Prostate gland (tissue), 2 donors: Measurements from ENCODE around the gene B4GALNT1. TPM values are rescaled to one million over a fixed set of nuclear protein-coding genes. Genes with fewer than 3 reads are reported as not detected.

Source experiments
- DNase-seq: peaks from one replicate; pipeline ENCODE4 v3.0.0-alpha.2; 2019; ENCODE audit warnings: low spot score
- H3K27ac ChIP-seq, 2 donors: fragments of 200-600 bp; sonication (generic); 2 replicates each; pipeline ENCODE4 v1.5.1; 2017 to 2019
- H3K27me3 ChIP-seq: fragments of 200-600 bp; sonication (generic); replicated peaks from 2 replicates; pipeline ENCODE4 v1.5.1; 2019; ENCODE audit not compliant: insufficient read depth
- H3K36me3 ChIP-seq, 2 donors: fragments of 200-600 bp; sonication (generic); 1 replicate in 1 of 2; 2 replicates in 1 of 2; pipeline versions ENCODE4 v1.5.1 to v1.8.1; 2017 to 2019
- H3K4me1 ChIP-seq: fragments of 200-600 bp; sonication (generic); replicated peaks from 2 replicates; pipeline ENCODE4 v1.5.1; 2019
- H3K4me3 ChIP-seq, 2 donors: fragments of 200-600 bp; sonication (generic); 2 replicates each; pipeline ENCODE4 v1.5.1; 2017 to 2019
- H3K9me3 ChIP-seq: fragments of 200-600 bp; sonication (generic); 2 replicates; pipeline ENCODE4 v1.5.1; 2017
- POLR2A ChIP-seq: fragments of 450-650 bp; IDR thresholded peaks from one replicate; pipeline ENCODE4 v1.6.1; 2016; ENCODE audit warnings: antibody characterized with exemption, mild to moderate bottlenecking
- POLR2AphosphoS5 ChIP-seq: sonication (generic); formaldehyde crosslinking; IDR thresholded peaks from one replicate; pipeline ENCODE4 v1.6.1; 2017; ENCODE audit warnings: antibody characterized with exemption
- WGBS: methylation state at CpG from one replicate; pipeline ENCODE4 v1.1.5; 2018; 5-methylcytosine and 5-hydroxymethylcytosine counted together
- intact Hi-C: fragments of 100-400 bp; cut with DNase I; formaldehyde crosslinking; loops from one replicate; pipeline ENCODE4 v1.14.2; 2022
- total RNA-seq, 2 donors: library from RNA; depleted of rRNA; stranded (reverse); fragments of >200 nt; gene quantifications; one replicate each; pipeline ENCODE4 v1.1.0, GENCODE V29; 2016
- TF ChIP-seq, protein P1 (sequence below), 4 experiments: fragments of 200-600 bp in 2 of 4; fragments of 450-650 bp in 2 of 4; sonication (generic) in 2 of 4; IDR thresholded peaks; 1 replicate in 3 of 4; 2 replicates in 1 of 4; pipeline ENCODE4 v1.5.1; 2016 to 2019; ENCODE audit warnings: antibody characterized with exemption in 4 of 4, mild to moderate bottlenecking in 2 of 4, moderate library complexity in 2 of 4

Gene B4GALNT1
- total RNA-seq, 2 donors from 2014 or later, result 2.2 to 6.7 TPM

DNA sequence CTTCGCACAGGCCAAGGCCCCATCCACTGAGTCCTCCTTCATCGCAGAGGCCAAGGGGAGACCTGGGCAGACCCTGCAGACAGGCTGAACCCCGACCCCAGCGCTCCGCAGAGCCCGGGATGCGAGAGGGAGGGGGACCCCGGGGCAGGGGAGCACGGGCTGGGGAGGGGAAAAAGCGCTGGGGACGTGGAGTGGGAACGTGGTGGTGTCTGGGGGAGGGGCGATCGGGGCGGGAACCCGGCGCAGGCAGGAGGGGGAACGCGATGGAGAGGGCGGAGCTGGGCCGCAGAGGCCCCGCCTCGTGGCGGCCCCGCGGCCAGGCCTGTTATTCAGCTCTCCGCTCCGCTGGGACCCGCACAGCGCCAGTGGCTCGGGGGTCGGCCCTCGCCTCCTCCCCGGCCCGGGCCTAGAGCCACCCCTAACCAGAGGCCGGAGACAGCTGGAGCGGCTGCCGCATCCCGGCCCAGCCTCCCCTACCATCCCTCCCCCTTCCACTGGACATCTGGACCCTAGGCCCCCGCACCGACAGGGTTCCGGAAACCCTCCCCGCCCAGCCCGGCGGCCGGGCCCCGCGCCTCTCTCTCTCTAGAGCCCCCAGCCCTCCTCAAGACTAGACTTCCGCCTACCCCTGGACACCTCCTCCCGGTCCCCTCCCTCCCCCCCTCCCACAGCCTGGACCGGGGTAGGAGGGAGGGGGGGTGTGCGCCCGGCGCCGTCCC lies 21.7 kb downstream of the B4GALNT1 start, which contains the start of gene ARHGEF25:
ARHGEF25 (plus strand) TSS at position 328 of the 719 bp plus-strand sequence. CDS start 460 bp downstream, outside the sequence.
- H3K9me3 ChIP-seq, result no peaks in the 10 kb centered on the region
- TF ChIP-seq POLR2AphosphoS5 (peak; percentile 8), POLR2A (peak; percentile 34)
- TF ChIP-seq, protein P1, sequence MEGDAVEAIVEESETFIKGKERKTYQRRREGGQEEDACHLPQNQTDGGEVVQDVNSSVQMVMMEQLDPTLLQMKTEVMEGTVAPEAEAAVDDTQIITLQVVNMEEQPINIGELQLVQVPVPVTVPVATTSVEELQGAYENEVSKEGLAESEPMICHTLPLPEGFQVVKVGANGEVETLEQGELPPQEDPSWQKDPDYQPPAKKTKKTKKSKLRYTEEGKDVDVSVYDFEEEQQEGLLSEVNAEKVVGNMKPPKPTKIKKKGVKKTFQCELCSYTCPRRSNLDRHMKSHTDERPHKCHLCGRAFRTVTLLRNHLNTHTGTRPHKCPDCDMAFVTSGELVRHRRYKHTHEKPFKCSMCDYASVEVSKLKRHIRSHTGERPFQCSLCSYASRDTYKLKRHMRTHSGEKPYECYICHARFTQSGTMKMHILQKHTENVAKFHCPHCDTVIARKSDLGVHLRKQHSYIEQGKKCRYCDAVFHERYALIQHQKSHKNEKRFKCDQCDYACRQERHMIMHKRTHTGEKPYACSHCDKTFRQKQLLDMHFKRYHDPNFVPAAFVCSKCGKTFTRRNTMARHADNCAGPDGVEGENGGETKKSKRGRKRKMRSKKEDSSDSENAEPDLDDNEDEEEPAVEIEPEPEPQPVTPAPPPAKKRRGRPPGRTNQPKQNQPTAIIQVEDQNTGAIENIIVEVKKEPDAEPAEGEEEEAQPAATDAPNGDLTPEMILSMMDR (IDR thresholded peaks at IDR 0.05), result no peak
- H3K27me3 ChIP-seq, result no peaks in the 10 kb centered on the region
- H3K4me3 ChIP-seq, result peak within 1 kb of the TSS; percentile 63 to 74
- peak within 1 kb of the TSS; percentile 79 to 82 for H3K27ac ChIP-seq
- DNase-seq, result peak; percentile 46
- intact Hi-C loops, result no loop called here
- 1% methylated on average over 49 of the region's 55 CpGs for WGBS
- H3K4me1 ChIP-seq, result no peaks in the 10 kb centered on the region
- H3K36me3 ChIP-seq, result peaks cover 0 to 6% of the 10 kb centered on the region in 2 donors

GRCh38 chr12:57610554-57611107 lies 22.4 kb downstream of the B4GALNT1 start:
- H3K4me3 ChIP-seq, result peak overlapping the region; percentile 63 to 74
- intact Hi-C loops, result no loop called here
- WGBS, result 11% methylated on average over 28 of the region's 29 CpGs

GRCh38 chr12:57609781-57610553 lies 23.0 kb downstream of the B4GALNT1 start:
- no peak for DNase-seq
- no peaks in the 10 kb centered on the region for H3K36me3 ChIP-seq
- intact Hi-C loops, result loop anchor here (5.0 kb wide), 1 partner anchor 88 kb away; the partner anchor contains the start of genes DDIT3 and MBD6

More at GRCh38 chr12:57610554-57611107, 22.4 kb downstream of the B4GALNT1 start:
- Histone ChIP-seq H3K36me3 (peaks cover 0 to 5% of the 10 kb centered on the region in 2 donors), H3K27ac (peak overlapping the region; percentile 79 to 82), H3K9me3 (no peaks in the 10 kb centered on the region), H3K27me3 (no peaks in the 10 kb centered on the region), H3K4me1 (no peaks in the 10 kb centered on the region)
- DNase-seq, result no peak
- TF ChIP-seq, protein P1 (IDR thresholded peaks at IDR 0.05), result no peak
- no peak for TF ChIP-seq POLR2AphosphoS5
- no peak for TF ChIP-seq POLR2A

DNA sequence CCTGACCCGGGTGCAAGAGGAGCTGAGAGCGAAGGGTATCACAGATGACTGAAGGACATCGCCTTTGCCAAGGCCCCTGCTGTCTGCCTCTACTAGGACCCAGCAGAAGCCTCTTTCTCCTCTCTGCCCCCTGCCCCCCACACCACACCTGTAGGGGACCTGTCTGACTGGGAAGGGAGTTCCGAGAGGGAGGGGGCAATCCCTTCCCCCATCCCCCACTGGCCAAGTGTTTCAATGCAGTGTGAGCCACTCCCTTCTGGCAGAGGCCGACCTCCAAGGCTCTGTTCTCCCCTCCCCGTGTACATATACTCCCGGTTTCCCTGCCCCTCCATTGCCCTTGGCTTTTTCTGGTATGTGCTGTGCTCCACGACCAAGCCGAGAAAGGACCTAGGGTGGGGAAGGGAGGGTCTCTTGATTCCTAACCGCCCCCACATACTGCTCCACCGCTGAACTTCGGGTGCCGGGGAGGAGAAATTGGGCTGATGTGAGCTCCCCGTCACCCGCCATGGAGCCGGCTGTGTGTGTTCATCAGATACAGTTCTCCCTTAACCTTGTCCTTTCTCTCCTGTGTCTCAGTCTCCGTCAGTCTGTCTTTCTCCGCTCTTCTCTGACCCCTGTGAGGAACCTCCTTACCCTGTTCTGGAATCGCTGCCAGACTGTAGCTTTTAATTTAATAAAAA lies 23.8 kb downstream of the B4GALNT1 start:
- Histone ChIP-seq H3K27ac (peak overlapping the region; percentile 79 to 82), H3K9me3 (no peaks in the 10 kb centered on the region), H3K27me3 (no peaks in the 10 kb centered on the region), H3K4me3 (no peak overlapping the region), H3K36me3 (no peaks in the 10 kb centered on the region), H3K4me1 (no peaks in the 10 kb centered on the region)
- WGBS, result 55% methylated on average over 19 of the region's 19 CpGs
- intact Hi-C loops, result loop anchor here (5.0 kb wide), 1 partner anchor 87 kb away; the partner anchor contains the start of genes DDIT3 and MBD6
- TF ChIP-seq POLR2A (no peak), POLR2AphosphoS5 (no peak)
- TF ChIP-seq, protein P1 (IDR thresholded peaks at IDR 0.05), result no peak
- no peak for DNase-seq

More at GRCh38 chr12:57609781-57610553, 23.0 kb downstream of the B4GALNT1 start:
- 37% methylated on average over 23 of the region's 34 CpGs for WGBS
- Histone ChIP-seq H3K27ac (peak overlapping the region; percentile 79 to 82), H3K9me3 (no peaks in the 10 kb centered on the region), H3K27me3 (no peaks in the 10 kb centered on the region), H3K4me1 (no peaks in the 10 kb centered on the region), H3K4me3 (peak overlapping the region; percentile 63 to 74)
- TF ChIP-seq, protein P1 (IDR thresholded peaks at IDR 0.05), result no peak
- TF ChIP-seq POLR2AphosphoS5, result no peak
- TF ChIP-seq POLR2A, result no peak
